Peyer's patch (tissue), 4 donors: ENCODE data around the gene ITGAL.

Experiments
- CTCF ChIP-seq, 6 experiments: fragments of 450-650 bp in 4 of 6; fragments of 200-600 bp in 2 of 6; sonication (generic) in 1 of 6; IDR thresholded peaks; one replicate each; pipeline ENCODE4 v1.5.1; 2017 to 2019; ENCODE audit warnings: antibody characterized with exemption in 6 of 6, mild to moderate bottlenecking in 3 of 6, moderate library complexity in 1 of 6
- POLR2A ChIP-seq, 2 donors: fragments of 450-650 bp; IDR thresholded peaks; one replicate each; pipeline ENCODE4 v1.5.1; 2017; ENCODE audit warnings: antibody characterized with exemption in 2 of 2, mild to moderate bottlenecking in 2 of 2, moderate library complexity in 2 of 2

GRCh38 chr16:30532285-30533145 lies 60.0 kb downstream of the ITGAL start:
- TF ChIP-seq POLR2A (IDR thresholded peaks at IDR 0.05) (no peak), CTCF (IDR thresholded peaks at IDR 0.05) (no peak)
